ENCODE measurements around the gene STARD9.
"Not testable (repeated sequence)": the region's sequence is repeated elsewhere in the genome, so short reads cannot be mapped to it uniquely, and the experiment has no call there.

STARD9 gene

DNA sequence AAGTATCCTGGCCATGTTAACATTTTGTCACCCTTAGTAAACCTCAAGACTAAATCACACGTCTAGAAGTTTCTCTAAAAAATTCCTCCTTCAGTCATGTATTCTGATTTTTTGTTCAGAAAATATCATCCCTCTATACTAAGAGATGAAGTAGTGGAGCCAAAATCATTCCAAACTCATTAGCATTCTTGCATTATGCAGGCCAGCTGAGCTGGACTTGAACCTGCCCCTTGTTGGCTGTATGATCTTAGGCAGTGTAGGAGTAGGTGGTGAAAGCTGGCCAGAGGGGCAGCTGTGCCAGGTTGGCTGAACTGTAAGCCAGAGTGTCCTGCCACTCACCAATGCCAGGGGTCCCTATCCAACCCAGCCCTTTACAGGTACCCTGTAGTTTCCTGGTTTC is 92.4 kb downstream of the STARD9 start:
- no peak overlapping the region for H3K4me3 ChIP-seq (ENCODE audit: low read depth, low read length)
- no peak for DNase-seq (ENCODE audit: low read depth)
- TF ChIP-seq, protein P1, sequence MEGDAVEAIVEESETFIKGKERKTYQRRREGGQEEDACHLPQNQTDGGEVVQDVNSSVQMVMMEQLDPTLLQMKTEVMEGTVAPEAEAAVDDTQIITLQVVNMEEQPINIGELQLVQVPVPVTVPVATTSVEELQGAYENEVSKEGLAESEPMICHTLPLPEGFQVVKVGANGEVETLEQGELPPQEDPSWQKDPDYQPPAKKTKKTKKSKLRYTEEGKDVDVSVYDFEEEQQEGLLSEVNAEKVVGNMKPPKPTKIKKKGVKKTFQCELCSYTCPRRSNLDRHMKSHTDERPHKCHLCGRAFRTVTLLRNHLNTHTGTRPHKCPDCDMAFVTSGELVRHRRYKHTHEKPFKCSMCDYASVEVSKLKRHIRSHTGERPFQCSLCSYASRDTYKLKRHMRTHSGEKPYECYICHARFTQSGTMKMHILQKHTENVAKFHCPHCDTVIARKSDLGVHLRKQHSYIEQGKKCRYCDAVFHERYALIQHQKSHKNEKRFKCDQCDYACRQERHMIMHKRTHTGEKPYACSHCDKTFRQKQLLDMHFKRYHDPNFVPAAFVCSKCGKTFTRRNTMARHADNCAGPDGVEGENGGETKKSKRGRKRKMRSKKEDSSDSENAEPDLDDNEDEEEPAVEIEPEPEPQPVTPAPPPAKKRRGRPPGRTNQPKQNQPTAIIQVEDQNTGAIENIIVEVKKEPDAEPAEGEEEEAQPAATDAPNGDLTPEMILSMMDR (IDR thresholded peaks at IDR 0.05; ENCODE audit: low read depth, low read length, missing control alignments), result no peak
- in situ Hi-C loops (cut with HindIII; ENCODE audit: low sequenced_read_pairs), result no loop called here

- in situ Hi-C loops (cut with HindIII; ENCODE audit: low sequenced_read_pairs), result no loop called here
- H3K4me3 ChIP-seq (ENCODE audit: low read depth, low read length), result no peak overlapping the region
- TF ChIP-seq, protein P1 (IDR thresholded peaks at IDR 0.05; ENCODE audit: low read depth, low read length, missing control alignments), result no peak
- DNase-seq (ENCODE audit: low read depth), result no peak
Observed at GRCh38 chr15:42670451-42670850, 95.0 kb downstream of the STARD9 start.

GRCh38 chr15:42672444-42672843 is 97.0 kb downstream of the STARD9 start:
- no peak overlapping the region for H3K4me3 ChIP-seq (ENCODE audit: low read depth, low read length)
- in situ Hi-C loops (cut with HindIII; ENCODE audit: low sequenced_read_pairs), result no loop called here
- no peak for DNase-seq (ENCODE audit: low read depth)
- TF ChIP-seq, protein P1 (IDR thresholded peaks at IDR 0.05; ENCODE audit: low read depth, low read length, missing control alignments), result no peak

GRCh38 chr15:42674472-42674871 is 99.1 kb downstream of the STARD9 start:
- in situ Hi-C loops (cut with HindIII; ENCODE audit: low sequenced_read_pairs), result no loop called here
- TF ChIP-seq, protein P1 (IDR thresholded peaks at IDR 0.05; ENCODE audit: low read depth, low read length, missing control alignments), result no peak
- no peak overlapping the region for H3K4me3 ChIP-seq (ENCODE audit: low read depth, low read length)
- DNase-seq (ENCODE audit: low read depth), result no peak

DNA sequence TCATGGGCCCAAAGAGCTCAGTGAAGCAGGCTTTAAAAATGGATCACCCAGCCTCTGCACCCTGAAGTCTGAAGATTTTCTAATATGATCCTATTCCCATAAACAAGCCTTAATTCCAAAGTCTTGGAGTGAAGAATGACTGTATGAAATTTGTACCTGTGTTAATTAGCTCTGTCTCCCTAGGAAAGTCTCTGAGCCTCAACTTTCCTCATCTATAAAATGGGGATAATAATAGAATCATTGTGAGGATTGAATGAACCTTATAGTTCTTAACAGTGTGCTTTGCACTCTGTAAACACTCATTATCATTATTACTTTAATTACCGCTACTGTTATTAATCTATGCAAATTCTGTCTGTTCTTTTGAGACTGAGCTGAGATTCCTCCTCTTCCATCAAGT is 99.6 kb downstream of the STARD9 start:
- TF ChIP-seq, protein P1 (IDR thresholded peaks at IDR 0.05; ENCODE audit: low read depth, low read length, missing control alignments), result no peak
- in situ Hi-C loops (cut with HindIII; ENCODE audit: low sequenced_read_pairs), result loop anchor here (25.0 kb wide), 1 partner anchor 262 kb away; no protein-coding TSS in a partner anchor
- no peak for DNase-seq (ENCODE audit: low read depth)
- H3K4me3 ChIP-seq (ENCODE audit: low read depth, low read length), result no peak overlapping the region

DNA sequence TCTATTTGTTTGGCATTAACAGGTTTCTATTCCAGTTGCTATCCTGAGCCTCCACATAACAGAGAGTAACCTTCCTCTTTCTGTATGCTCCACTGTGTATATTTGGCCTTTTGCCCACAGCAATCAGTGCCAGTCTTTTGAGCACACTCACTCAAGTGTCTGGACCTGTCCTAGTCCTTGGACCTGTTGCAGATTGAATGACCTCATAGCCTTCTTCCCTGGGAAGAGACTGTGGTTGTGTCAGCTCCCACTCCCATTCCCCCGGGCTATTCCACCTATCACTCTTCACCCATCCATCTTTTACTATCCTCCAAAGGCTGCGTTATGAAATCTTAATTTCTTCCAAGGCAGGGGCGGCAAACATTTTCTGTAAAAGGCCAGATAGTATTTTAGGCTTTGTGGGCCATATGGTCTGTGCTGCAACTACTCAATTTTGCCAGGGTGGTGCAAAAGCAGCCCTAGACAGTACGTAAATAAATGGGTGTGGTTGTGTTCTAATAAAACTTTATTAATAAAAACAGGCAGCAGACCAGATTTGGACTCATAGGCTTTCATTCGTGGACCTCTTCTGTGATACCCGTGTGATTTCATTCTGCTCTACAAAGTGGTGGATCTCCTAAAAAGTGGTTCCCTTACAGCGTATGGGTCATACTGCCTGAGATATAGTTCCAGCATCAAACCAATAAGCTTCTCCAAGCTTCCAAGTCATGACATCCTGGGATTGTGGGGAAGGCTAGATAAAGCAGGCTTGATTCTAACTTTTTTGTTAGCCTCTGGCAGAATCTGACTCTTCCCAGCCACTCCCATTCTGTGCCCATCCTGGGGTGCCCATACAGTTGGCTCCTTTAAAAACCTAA is 104.1 kb downstream of the STARD9 start:
- H3K4me3 ChIP-seq (ENCODE audit: low read depth, low read length), result no peak overlapping the region
- no peak for DNase-seq (ENCODE audit: low read depth)
- in situ Hi-C loops (cut with HindIII; ENCODE audit: low sequenced_read_pairs), result loop anchor here (25.0 kb wide), 1 partner anchor 258 kb away; no protein-coding TSS in a partner anchor
- TF ChIP-seq, protein P1 (IDR thresholded peaks at IDR 0.05; ENCODE audit: low read depth, low read length, missing control alignments), result no peak

DNA sequence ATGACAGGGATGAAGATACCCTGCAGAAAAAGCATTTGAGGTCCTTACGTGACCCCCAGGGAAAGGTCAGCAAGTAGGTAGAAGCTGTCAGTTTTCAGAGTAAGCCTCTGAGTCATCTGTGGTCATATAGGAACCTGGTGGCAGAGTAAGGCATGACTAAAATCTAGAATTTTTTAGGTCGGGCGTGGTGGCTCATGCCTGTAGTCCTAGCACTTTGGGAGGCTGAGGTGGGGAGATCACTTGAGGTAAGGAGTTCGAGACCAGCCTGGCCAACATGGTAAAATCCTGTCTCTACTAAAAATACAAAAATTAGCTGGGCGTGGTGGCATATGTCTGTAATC is 104.7 kb downstream of the STARD9 start:
- in situ Hi-C loops (cut with HindIII; ENCODE audit: low sequenced_read_pairs), result loop anchor here (25.0 kb wide), 1 partner anchor 257 kb away; no protein-coding TSS in a partner anchor
- DNase-seq (ENCODE audit: low read depth); H3K4me3 ChIP-seq (ENCODE audit: low read depth, low read length): not testable (repeated sequence)
